HuH-7 (cell line): ENCODE data around the gene AGBL1.

ENCODE experiments used
- DNase-seq: peaks from one replicate; pipeline ENCODE4 v3.0.0; 2011; ENCODE audit warnings: low spot score

AGBL1 gene

DNA sequence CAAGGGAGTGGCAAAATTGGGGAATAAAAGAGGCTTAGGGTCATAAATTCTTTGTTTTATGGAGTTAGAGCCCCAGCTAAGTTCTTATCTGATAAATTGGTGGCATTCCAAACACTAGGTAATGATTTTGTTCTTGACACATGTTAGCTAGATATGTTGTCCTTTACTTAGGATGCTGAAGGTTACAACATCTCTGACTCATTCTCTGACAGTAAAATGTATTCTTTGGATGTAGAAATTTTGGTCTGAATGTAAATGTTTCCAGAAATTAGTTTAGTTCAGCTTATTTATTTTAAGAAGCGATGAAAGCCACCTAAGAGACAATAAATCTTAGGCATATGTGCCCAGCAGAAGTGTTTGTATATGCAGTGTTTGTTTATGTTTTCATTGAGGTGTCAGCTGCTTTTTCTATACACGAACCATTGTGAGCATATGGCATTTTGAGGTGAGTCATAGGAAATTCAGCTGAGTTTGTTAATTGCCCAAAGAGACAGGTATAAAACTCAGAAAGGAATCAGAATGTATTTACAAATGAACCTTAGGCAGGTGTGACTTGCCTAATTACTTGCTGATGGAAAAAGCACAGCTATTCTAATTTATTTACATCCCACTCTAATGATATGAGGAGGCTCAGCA lies 247.7 kb downstream of the AGBL1 start:
- no peak for DNase-seq

GRCh38 chr15:86328658-86329057 lies 249.0 kb downstream of the AGBL1 start:
- DNase-seq: no peak

DNA sequence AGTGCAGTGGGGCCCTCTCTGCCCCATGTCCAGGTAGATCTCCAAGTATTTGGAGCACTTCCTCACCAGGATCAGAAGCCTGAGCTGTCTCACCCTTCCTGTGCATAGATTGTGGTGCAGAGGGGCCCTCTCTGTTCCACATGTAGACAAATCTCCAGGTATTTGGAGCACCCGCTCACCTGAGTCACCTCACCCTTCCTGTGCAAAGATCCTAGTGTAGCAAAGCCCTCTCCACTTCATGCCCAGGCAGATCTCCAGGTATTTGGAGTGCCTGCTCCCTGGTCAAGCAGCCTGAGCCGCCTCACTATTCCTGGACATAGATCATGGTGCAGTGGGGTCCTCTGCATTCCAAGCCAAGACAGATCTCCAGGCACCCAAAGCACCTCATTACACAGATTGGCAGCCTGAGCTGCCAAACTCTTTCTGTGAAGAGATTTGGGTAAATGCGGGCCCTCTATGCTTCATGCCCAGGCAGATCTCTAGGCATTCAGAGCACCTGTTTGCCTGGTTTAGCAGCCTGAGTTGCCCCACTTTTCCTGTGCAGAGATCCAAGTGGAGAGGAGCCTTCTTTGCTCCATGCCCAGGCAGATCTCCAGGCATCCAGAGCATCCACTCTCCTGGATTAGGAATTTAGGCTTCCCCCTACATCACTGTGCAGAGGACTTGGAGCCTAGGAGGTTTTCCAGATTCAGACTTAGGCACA lies 249.8 kb downstream of the AGBL1 start:
- no peak for DNase-seq

DNA sequence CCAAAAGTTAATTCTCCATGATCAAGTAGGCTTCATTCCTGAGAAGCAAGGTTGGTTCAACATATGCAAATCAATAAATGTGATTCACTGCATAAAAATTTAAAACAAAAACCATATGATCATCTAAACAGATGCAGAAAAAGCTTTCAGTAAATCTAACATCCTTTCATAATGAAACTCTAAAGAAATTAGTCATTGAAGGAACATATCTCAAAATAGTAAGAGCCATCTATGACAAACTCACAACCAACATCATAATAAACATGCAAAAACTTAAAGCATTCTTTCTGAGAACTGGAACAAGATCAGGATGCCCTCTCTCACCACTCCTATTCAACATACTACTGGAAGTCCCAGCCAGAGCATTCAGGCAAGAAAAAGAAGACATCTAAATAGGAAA lies 254.1 kb downstream of the AGBL1 start:
- DNase-seq: no peak

GRCh38 chr15:86336051-86336788 lies 256.5 kb downstream of the AGBL1 start:
- DNase-seq: no peak

GRCh38 chr15:86337071-86337470 lies 257.4 kb downstream of the AGBL1 start:
- DNase-seq: no peak

DNA sequence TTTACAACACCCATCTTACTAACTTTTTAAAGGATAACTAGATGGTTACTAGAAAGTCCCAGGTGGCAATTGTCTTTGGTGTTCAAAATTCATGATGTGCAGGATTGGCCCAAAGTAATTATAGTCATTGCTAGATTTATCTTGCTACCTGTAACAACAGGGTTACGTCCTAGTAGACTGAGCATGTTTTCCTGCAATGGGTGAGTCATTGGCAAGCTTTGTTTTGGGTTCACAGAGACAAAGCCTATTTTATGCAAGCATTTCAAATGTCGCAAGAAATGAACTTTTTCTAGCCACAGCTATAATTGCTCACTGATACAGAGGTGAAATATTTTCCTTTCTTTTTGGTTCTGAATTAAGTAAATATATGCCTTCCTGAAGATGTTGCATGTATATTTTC lies 267.6 kb downstream of the AGBL1 start:
- DNase-seq: no peak

DNA sequence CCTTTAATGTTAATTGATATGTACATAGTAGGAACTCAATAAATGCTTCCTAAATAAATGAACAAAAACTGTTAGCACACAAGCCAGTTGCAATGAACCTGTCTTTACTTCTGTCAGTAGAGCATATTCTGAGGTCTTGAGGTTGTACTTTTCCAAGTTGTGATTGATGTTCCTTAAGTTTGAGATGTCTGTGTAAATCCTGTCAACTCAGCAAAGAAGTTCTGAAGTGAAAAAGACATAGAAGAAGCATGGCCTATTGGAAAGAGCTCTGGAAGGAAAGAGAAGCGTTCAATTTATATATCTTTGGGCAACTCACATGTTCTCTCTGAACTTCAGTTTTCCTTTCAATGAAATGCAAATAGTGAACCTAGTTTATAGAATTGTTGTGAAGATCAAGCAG lies 269.9 kb downstream of the AGBL1 start:
- no peak for DNase-seq

DNA sequence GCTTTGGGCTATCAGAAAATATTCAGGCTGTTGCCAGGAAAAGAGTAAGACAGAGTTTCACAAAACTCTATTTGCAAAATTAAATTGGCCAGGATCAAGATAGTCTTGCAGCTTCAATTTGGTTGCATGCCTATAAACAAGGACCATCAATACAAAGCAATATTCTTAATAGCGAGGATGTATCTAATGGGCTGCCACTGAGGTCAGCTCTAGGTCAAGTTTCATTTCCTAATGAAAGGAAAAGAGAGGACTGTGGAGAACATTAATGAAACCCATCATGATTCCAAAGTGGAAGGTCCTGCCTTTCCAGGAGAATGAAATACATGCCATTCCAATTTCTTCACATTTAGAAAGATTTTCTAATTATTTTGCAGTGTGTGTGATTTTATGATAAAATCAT lies 273.5 kb downstream of the AGBL1 start:
- no peak for DNase-seq

DNA sequence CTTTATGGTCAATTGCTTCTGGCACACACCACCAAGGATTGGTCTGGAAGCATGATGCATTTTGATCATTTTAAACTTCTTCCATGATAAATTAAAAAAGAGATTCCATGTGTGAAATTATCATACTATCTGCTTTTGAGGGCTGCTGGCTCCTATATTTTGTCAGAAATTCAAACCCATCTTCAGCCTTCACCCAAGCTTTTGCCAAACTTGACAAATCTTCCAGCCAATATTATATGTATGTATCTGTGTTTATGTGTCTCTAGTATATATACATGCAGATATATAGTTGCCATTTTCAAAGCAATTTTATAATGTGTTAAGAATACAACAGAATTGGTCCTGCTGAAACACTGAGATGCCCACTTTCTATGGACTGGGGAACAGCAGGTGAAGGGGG lies 275.7 kb downstream of the AGBL1 start:
- DNase-seq: no peak

DNA sequence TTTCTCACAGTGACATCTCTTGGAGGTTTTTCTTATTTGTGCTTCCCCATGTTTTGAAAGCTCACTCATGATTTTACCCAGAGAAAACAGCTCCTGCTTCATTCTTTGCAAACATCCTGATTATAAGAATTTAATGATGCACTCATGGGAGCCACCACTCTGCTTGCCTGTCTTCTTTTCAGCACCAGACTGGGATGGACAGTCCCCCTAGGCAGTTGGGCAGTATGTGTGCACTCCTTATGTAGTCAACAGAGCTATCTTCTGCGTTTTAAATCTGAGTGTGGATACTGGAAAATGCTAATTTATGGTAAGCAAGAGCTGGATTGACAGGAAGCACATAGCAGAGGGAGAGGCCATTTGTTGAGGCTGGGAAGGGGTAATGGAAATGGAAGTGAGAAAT lies 276.1 kb downstream of the AGBL1 start:
- DNase-seq: no peak

DNA sequence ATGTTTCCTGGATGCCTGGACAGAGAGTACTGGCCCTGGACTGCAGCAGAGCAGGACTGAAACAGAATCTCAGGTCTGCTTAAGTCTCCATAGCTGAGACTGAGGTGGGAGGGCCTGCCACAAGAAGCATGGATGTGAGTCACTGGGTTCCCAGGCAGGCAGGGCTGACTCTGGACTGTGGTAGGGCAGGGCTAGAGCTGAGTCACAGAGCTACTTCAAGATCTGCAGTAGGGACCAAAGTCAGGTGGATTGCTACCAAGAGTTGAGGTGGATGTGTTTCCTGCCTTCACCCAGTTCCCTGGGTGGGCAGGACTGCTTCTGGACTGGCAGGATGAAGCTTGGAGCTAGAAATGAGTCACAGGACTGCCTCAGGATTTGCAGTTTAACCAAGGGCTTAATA lies 282.9 kb downstream of the AGBL1 start:
- no peak for DNase-seq

- no peak for DNase-seq
These were observed 293.5 kb downstream of the AGBL1 start for GRCh38 chr15:86373147-86373546.

DNA sequence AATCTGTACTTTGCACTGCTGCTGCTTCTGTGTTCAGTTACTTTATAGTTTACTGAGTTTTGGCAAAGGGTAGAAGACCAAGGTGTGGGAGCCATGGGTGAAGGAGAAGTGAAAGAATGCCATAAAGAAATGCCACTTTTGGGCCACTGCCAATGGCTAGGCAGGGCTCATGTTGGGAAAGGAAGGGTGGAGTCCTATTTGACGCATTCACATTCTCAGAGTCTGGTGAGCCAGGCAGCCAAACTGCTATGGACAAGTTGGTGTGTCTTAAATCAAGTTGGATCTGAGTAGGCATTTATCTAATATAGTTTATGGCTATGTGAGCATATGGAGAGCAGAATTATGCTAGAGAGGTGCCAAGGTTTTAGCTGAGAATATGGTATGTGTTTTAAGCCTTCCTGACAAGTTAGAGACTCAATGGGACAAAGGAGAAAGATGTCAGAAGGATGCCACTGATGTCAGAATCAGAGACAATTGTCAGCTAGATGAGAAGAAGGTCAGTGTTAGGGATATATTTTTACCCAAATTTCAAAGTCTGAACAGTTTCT lies 296.1 kb downstream of the AGBL1 start:
- no peak for DNase-seq

DNA sequence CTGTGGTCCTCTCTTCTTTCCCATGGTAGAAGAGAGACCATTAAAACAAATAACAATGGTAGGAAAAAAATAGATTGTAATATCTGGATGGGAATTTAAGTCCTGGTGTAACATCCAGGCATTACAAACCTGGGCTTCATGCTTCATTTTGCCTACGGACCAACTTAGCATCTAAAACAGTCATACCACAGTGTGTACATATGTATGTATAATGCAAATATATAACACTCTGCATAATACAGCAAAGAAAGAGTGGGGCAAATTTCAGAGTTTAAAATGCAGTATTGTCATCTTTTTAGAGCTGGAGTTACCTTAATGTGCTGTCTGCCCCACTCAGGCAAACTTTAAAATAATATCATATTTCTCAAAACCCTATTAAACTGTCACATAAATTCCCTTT lies 298.2 kb downstream of the AGBL1 start:
- no peak for DNase-seq

- no peak for DNase-seq
These were observed 302.7 kb downstream of the AGBL1 start for GRCh38 chr15:86382341-86382740.

DNA sequence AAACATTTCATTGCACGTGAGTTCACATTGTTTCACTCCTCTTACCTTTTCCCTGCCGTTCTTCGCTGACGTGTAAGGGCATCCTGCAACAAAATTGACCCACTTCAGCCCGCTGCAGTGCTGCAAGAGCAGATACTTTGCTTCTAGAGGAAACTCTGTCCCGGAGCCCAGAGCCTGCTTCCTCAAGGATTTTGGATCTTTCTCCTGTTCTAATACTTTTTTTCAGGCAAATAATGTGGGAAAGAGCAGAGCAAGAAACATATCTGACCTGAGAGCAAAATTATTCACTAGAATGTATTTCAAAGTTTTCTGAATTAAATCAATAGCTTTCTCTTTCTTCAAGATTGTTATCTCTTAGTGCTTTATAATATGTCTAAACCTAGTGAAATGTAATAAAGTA lies 303.9 kb downstream of the AGBL1 start:
- no peak for DNase-seq

- no peak for DNase-seq
These were observed 304.5 kb downstream of the AGBL1 start for GRCh38 chr15:86384186-86384585.

- DNase-seq: no peak
These were observed 312.6 kb downstream of the AGBL1 start for GRCh38 chr15:86392296-86392695.

GRCh38 chr15:86392874-86393273 lies 313.2 kb downstream of the AGBL1 start:
- no peak for DNase-seq

- DNase-seq: no peak
These were observed 315.2 kb downstream of the AGBL1 start for GRCh38 chr15:86394866-86395265.

DNA sequence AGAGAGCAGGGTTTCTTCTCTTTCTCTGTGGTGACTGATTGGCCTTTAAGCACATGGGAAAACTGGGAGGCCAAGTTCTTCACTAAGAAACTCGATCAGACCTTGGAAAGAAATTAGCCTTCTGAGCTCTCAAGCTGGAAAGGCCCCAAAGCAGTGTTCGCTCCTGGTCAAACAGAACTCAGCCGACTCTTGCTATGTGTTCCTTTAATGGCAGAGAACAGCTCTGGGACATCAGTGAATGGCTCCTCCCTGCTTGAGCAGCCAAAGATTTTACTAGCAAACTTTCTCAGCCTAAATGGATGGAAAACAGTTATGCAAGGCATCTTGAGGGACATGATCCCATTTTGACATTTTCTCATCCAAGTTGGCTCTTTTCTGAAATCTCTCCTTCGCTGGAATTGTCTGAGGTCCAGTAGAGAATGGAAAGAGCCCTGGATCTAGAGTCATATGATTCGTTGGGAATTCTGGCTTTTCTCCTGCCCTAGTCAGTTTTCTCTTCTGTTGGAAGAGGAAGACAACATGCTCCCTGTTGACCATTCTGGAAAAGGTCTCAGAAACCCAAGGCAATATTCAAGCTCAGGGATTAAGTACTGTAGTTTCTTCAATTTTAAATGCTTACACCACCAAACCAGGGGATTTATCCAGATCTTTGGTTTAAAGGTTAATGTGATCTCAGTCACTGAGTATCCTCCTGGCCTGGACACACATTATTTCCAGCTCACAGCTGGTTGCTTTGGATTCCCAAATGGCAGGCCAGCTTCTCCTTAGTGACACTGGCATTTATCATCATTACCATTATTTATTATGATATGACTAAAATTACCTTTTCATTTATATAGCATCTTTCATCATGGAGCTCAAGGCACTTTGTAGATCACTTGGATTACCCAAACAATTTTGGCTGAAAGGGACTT lies 319.6 kb downstream of the AGBL1 start:
- DNase-seq: no peak
